ENCODE data around the gene CENPO.

GRCh38 chr2:24852026-24852425 lies 58.8 kb downstream of the CENPO start:
- no peak for TF ChIP-seq CTCF (conservative IDR thresholded peaks at IDR 0.05)
- no peak for TF ChIP-seq ZFX (IDR thresholded peaks at IDR 0.05)

All from C4-2B (cell line).